Measurements from ENCODE around the gene SYPL1.

SYPL1 gene

DNA sequence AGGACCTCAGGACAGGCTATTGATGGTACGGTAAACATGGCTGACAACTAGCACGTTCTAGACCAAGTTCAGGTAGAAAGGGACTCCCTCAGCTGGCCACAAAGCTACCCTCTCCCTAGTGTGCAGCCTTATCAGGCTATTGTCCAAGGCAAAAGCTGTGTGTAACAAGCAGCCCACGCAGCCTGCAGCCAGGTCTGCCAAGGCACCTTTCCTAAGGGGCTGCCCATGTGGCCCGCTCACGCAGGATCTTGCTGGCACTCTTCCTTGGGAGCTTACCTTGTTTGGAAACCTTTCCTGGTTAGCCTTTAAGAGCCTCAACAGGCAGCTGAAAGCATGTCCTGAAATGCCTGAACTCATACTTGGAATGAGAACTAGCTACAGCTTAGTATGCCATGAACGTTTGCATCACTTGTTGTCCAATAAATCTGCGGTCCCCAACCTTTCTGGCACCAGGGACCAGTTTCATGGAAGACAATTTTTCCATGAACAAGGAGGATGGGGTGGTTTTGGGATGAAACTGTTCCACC, 51.7 kb downstream of the SYPL1 start:
- H3K9ac ChIP-seq (ENCODE audit: low read depth, low read length), result no peak overlapping the region
- TF ChIP-seq, protein P1, sequence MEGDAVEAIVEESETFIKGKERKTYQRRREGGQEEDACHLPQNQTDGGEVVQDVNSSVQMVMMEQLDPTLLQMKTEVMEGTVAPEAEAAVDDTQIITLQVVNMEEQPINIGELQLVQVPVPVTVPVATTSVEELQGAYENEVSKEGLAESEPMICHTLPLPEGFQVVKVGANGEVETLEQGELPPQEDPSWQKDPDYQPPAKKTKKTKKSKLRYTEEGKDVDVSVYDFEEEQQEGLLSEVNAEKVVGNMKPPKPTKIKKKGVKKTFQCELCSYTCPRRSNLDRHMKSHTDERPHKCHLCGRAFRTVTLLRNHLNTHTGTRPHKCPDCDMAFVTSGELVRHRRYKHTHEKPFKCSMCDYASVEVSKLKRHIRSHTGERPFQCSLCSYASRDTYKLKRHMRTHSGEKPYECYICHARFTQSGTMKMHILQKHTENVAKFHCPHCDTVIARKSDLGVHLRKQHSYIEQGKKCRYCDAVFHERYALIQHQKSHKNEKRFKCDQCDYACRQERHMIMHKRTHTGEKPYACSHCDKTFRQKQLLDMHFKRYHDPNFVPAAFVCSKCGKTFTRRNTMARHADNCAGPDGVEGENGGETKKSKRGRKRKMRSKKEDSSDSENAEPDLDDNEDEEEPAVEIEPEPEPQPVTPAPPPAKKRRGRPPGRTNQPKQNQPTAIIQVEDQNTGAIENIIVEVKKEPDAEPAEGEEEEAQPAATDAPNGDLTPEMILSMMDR (IDR thresholded peaks at IDR 0.05; ENCODE audit: borderline replicate concordance, extremely low read depth, low read length, poor library complexity, severe bottlenecking), result no peak
- TF ChIP-seq EZH2 (IDR thresholded peaks at IDR 0.05; ENCODE audit: borderline replicate concordance, low read depth, low read length, severe bottlenecking), result no peak
- no peak overlapping the region for H3K4me2 ChIP-seq (ENCODE audit: insufficient read depth, low read length)
- no peak for DNase-seq
- no peak overlapping the region for H2AFZ ChIP-seq (ENCODE audit: low read depth, low read length)
- H3K36me3 ChIP-seq (ENCODE audit: insufficient read depth, low read length), result no peaks in the 10 kb centered on the region
- H3K79me2 ChIP-seq (ENCODE audit: insufficient read depth, low read length), result no peaks in the 10 kb centered on the region
- peaks cover 28% of the 10 kb centered on the region for H3K4me1 ChIP-seq (ENCODE audit: insufficient read depth, low read length)
- ATAC-seq (ENCODE audit: insufficient read depth, low read depth), result no peak
- H3K9me3 ChIP-seq (ENCODE audit: insufficient read depth, low read length, severe bottlenecking), result no peaks in the 10 kb centered on the region
- no peak overlapping the region for H3K27ac ChIP-seq (ENCODE audit: low read length)
- H3K4me3 ChIP-seq (ENCODE audit: low read depth in 1 of 2, low read length in 2 of 2), result no peak overlapping the region
- no peaks in the 10 kb centered on the region for H4K20me1 ChIP-seq (ENCODE audit: insufficient read depth, low read length)
- no peaks in the 10 kb centered on the region for H3K27me3 ChIP-seq (ENCODE audit: insufficient read depth, low read length, poor library complexity)

GRCh38 chr7:106059556-106059955, 52.6 kb downstream of the SYPL1 start:
- Histone ChIP-seq H3K4me3 (ENCODE audit: low read depth in 1 of 2, low read length in 2 of 2) (no peak overlapping the region), H3K79me2 (ENCODE audit: insufficient read depth, low read length) (no peaks in the 10 kb centered on the region), H3K36me3 (ENCODE audit: insufficient read depth, low read length) (no peaks in the 10 kb centered on the region), H3K4me2 (ENCODE audit: insufficient read depth, low read length) (no peak overlapping the region), H3K27me3 (ENCODE audit: insufficient read depth, low read length, poor library complexity) (no peaks in the 10 kb centered on the region), H2AFZ (ENCODE audit: low read depth, low read length) (no peak overlapping the region), H4K20me1 (ENCODE audit: insufficient read depth, low read length) (no peaks in the 10 kb centered on the region), H3K9me3 (ENCODE audit: insufficient read depth, low read length, severe bottlenecking) (no peaks in the 10 kb centered on the region), H3K4me1 (ENCODE audit: insufficient read depth, low read length) (peaks cover 28% of the 10 kb centered on the region), H3K9ac (ENCODE audit: low read depth, low read length) (no peak overlapping the region), H3K27ac (ENCODE audit: low read length) (no peak overlapping the region)
- ATAC-seq (ENCODE audit: insufficient read depth, low read depth), result no peak
- no peak for DNase-seq
- TF ChIP-seq, protein P1 (IDR thresholded peaks at IDR 0.05; ENCODE audit: borderline replicate concordance, extremely low read depth, low read length, poor library complexity, severe bottlenecking), result no peak
- TF ChIP-seq EZH2 (IDR thresholded peaks at IDR 0.05; ENCODE audit: borderline replicate concordance, low read depth, low read length, severe bottlenecking), result no peak

GRCh38 chr7:106058928-106059324, 53.2 kb downstream of the SYPL1 start:
- no peak for DNase-seq
- Histone ChIP-seq H3K4me1 (ENCODE audit: insufficient read depth, low read length) (peaks cover 28% of the 10 kb centered on the region), H3K27ac (ENCODE audit: low read length) (peak overlapping the region; percentile 34; the same call in 1 of the 2 replicates), H3K36me3 (ENCODE audit: insufficient read depth, low read length) (no peaks in the 10 kb centered on the region), H4K20me1 (ENCODE audit: insufficient read depth, low read length) (no peaks in the 10 kb centered on the region), H2AFZ (ENCODE audit: low read depth, low read length) (no peak overlapping the region), H3K79me2 (ENCODE audit: insufficient read depth, low read length) (no peaks in the 10 kb centered on the region), H3K4me3 (ENCODE audit: low read depth in 1 of 2, low read length in 2 of 2) (no peak overlapping the region), H3K27me3 (ENCODE audit: insufficient read depth, low read length, poor library complexity) (peaks cover 4% of the 10 kb centered on the region), H3K4me2 (ENCODE audit: insufficient read depth, low read length) (no peak overlapping the region), H3K9me3 (ENCODE audit: insufficient read depth, low read length, severe bottlenecking) (no peaks in the 10 kb centered on the region), H3K9ac (ENCODE audit: low read depth, low read length) (no peak overlapping the region)
- no peak for ATAC-seq (ENCODE audit: insufficient read depth, low read depth)
- TF ChIP-seq, protein P1 (IDR thresholded peaks at IDR 0.05; ENCODE audit: borderline replicate concordance, extremely low read depth, low read length, poor library complexity, severe bottlenecking), result no peak
- TF ChIP-seq EZH2 (IDR thresholded peaks at IDR 0.05; ENCODE audit: borderline replicate concordance, low read depth, low read length, severe bottlenecking), result no peak
